Glomerular visceral epithelial cell (primary cell): Measurements from ENCODE around the gene NCBP1.
"Not testable (repeated sequence)": the region's sequence is repeated elsewhere in the genome, so short reads cannot be mapped to it uniquely, and the experiment has no call there.

Experiments used
- DNase-seq: peaks from one replicate; pipeline ENCODE4 v3.0.0-alpha.2; 2016; ENCODE audit errors: extremely low spot score

The NCBP1 gene

GRCh38 chr9:97673922-97674321 is 40.3 kb downstream of the NCBP1 start:
- DNase-seq = no peak

GRCh38 chr9:97675655-97676054 is 42.0 kb downstream of the NCBP1 start:
- no peak for DNase-seq

DNA sequence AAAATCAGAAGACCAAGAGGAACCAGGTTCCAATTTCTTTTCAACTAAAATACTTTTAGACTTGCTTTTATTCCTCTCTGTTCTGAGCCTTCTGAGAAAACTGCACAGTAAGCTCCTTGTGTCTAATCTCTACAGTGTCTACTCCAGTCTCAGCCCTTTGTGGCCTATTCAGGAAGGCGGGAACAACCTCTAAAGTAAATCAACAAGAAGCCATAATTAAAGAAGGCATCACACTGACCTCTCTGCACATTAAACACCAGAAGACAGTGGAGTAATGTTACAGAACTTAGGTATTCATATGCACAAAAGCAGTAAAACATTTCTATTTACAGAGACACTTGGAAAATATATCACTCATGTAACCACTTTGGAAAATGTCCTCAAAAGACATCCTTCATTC is 48.6 kb downstream of the NCBP1 start:
- no peak for DNase-seq

GRCh38 chr9:97688654-97689053 is 55.0 kb downstream of the NCBP1 start:
- DNase-seq = no peak

DNA sequence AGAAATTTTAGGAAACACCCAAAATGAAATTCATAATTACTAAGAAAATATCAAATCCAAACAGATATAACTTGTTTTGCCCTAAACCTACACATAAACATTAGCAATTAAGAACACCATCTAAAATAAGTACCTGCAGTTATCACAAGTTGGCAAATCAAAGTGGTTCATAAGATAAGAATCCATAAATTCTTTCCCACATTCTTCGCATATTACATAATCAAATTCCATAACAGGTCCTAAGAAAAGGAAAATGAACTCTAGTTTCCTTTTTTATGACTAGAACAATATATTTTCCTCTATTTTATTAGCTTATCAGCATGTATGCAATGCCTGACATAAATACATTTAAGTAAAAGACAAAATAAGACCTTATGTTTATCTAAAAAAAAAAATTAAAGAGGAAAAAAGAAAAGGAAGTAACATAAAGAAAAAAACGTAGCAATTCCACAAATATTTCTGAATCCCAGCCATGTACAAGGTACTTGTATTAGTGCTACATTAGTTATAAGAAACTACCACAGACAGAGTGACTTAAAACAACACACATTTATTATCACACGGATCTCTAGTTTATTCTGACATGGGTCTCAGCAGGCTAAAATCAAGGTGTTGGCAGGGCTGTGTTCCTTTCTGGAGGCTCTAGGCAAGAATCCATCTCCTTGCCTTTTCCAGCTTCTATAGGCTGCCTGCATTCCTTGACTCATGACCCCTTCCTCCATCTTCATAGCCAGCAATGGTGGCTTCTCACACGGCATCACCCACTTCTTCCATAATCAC is 56.0 kb downstream of the NCBP1 start:
- no peak for DNase-seq

- DNase-seq = no peak
Observed at GRCh38 chr9:97694769-97695168, 61.1 kb downstream of the NCBP1 start.

DNA sequence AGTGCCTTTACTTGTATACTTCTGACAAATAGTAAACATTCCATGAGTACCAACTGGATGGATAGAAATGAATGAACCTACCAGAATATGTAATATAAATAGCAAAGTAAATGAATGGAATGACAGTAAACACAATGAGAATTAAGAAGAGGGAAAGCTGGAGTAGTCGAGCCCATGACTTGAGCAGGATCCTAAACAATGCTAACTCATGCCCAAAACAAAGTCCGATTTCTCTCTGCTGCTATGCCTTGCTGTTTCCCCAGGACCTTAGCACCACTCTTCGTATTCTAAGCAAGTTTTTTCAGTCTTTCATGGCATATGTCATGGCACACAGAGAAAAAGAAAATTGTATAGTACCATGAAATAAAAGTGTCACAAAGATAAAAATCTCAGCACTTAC is 61.8 kb downstream of the NCBP1 start:
- no peak for DNase-seq

DNA sequence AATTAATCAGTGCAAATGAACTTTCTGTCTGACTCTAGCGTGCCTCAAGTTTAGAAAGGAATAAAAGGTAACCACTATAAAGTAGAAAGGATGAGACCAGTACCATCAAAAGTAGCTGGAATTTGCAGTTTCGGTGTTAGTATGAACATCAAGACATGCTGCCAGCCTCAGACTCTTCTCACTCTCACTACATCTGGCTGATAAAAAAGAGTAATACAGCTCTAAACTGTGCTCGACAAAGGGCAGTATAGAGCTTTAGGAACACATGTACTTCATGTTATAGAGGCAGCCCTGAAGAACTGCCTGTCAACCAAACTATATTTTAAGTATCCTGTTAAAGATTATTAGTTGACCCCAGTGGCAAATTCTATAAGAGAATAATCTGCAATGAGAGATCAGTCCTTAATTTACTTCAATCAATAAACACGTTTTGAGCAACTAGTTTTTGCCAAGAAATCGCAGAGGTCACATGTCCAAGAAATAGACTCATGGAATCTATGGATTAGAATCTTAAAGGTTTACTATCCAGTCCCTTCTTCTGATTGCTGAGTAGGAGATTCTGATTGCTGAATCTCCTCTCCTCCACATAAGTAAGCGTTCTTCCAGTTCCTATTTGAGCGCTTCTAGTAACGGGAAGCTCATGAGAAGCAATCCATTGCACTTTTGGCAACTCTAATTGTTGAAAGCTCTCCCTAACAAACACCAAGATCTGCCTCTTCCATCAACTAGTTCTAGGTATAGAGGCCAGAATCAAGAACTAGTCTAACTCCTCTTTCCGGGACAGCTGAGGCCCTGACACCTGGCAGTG is 62.6 kb downstream of the NCBP1 start:
- DNase-seq = no peak

DNA sequence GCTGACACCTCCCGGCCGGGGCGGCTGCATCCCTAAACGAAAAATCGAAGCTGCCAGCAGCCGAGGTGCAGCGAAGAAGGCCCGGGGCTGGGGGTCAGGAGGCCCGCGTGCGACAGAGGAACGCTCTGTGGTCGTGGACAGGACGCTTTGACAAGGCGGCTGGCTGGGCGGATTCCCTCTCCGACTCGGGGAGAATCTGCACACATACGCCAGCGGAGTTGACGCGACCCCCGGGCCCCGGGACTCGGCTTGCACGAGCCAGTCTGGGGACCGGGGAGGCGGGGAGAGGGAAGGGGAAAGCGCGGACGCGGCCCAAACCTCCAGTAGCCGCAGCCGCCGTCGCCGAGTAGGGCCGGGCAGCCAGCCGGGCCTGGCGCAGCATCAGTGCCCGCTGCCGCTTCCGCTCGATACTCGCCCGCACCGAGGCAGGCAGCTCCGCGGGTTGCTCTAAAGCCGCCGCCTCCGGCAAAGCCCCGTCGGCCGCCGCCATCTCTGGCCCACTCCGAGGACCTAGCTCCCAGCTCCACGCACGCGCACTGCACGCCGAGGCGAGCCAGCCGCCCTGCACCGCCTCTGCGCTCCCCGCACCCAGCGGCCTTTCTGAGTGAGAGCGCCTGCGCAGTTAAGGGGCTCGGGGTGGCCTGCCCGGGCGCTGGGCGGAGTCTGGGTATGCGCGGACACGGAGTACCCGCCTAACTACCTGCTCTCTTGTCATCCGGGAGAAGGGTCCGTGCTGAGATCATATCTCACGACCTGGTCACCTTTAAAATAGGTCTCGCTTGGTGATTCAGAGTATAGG is 63.4 kb downstream of the NCBP1 start, which contains the start of gene XPA:
Gene XPA, minus strand, starts transcription at position 538 of the 799 bp plus-strand sequence. Its CDS starts 48 bp downstream, at position 490.
- DNase-seq = peak; percentile 97

GRCh38 chr9:97697837-97698236 is 64.2 kb downstream of the NCBP1 start:
- DNase-seq = no peak

DNA sequence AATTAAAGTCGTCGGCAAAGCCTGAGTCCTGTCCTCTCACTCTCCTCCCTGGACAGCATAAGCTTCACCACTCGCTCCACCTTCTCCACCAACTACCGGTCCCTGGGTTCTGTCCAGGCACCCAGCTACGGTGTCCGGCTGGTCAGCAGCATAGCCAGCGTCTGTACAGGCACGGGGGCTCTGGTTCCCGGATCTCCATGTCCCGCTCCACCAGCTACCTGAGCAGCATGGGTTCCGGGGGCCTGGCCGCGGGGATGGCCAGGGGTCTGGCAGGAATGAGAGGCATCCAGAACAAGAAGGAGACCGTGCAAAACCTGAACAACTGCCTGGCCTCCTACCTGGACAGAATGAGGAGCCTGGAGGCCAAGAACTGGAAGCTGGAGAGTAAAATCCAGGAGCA is 65.2 kb downstream of the NCBP1 start:
- no peak for DNase-seq

- DNase-seq = not testable (repeated sequence)
Observed at GRCh38 chr9:97699281-97699680, 65.7 kb downstream of the NCBP1 start.

DNA sequence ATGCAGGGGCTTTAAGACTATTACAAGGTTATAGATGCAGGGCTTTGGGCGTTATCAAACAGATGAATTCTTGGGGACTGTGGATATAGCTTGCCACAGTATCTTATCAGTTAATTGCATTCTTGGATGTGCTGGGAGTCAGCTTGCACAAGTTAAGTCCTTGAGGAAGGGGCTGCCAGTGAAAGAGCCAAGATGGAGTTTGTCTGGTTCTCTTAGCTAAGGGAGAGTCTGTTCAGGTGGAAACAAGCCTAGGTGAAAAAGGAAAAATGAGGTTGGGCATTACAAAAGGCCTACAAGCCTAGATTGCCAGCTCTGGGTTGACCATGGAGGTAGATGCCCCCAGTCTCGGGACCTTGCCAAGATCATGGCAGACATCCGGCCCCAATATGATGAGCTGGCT is 66.2 kb downstream of the NCBP1 start:
- not testable (repeated sequence) for DNase-seq

- peak; percentile 87 for DNase-seq
Observed at GRCh38 chr9:97703437-97704344, 70.1 kb downstream of the NCBP1 start.

GRCh38 chr9:97704345-97704677 is 70.7 kb downstream of the NCBP1 start:
- no peak for DNase-seq

GRCh38 chr9:97704851-97705250 is 71.2 kb downstream of the NCBP1 start:
- no peak for DNase-seq

- peak; percentile 53 for DNase-seq
Observed at GRCh38 chr9:97705354-97705950, 71.8 kb downstream of the NCBP1 start.

- DNase-seq = no peak
Observed at GRCh38 chr9:97706246-97706645, 72.6 kb downstream of the NCBP1 start.

DNA sequence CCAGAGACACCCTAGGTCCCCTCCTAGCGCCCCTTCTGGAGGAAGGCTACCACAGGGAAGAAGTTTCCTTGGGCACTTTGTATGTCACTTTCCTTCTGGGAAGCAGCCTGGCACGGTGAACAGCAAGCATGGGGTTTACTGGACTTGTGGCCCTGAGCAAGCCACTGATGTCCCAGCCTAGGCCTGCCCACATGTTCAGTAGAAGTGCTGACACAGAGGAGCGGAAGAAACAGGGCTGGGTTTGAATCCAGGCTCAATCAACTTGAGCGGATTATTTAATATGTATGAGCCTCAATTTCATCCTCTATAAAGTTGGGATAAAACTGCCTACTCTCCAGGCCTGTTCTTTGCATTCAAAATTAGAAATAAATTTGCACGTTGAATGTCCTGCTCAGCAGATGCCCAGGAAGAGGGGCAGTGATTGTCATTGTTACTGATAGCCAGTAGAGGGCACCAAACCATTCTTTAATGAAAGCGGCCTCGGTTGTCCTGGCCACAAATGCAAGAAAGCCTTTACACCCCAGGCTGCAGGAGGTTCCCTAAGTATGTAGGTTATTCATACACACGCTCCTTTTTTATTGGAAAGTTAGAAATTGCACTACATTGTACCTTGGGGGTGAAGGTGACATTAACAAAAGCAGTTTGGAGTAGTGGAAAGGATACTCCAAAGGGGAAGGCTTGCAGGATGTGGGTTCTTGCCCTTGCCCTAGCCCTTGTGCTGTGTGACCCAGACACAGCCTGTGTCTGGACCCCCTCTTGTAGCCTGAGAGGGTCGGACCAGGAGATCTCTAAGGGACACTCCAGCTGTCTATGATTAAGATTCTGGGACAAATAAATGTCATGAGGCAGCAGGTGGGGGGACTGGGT is 77.0 kb downstream of the NCBP1 start:
- peak; percentile 74 for DNase-seq

GRCh38 chr9:97711223-97711626 is 77.6 kb downstream of the NCBP1 start:
- DNase-seq = no peak
